NCI-H1694 (cell line): ENCODE data around the gene PAEP.

Experiments used
- DNase-seq: peaks from one replicate; lab custom pipeline; 2025; lab: John Stamatoyannopoulos, UW

The PAEP gene

DNA sequence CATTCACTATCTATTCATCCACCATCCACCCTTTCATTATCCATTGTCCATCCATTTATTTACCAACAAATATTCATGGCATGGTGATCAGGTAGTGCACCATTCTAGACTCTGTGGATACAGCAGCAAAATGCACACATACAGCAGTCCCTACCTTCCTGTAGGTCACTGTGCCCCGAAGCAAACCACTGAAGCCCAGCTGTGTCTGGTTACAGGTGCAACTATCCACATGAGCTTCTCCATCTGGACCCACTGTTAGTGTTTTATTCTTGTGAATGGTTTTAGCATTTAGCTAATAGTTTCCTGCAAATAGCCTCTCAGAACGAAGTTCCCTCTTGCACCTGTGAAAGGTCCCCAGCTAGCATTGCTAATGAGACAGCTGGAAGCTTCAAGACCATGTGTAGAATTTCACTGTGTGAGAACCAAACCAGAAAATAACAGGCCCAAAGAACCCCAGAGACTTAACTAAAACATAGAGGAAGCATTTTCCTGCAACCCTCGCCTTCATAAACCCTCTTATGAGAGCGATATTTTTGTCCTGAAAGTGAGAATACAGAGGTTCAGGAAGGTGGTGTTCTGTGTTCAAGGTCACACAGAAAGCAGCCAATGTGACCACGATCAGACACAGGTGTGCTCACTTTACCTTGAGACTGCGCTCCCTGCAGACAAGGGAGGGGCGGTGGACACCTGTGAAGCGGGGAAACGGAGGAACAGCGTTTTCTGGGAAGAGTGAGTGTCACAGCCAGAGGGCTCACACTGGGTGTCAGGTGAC lies 18.5 kb downstream of the PAEP start:
- no peak for DNase-seq

DNA sequence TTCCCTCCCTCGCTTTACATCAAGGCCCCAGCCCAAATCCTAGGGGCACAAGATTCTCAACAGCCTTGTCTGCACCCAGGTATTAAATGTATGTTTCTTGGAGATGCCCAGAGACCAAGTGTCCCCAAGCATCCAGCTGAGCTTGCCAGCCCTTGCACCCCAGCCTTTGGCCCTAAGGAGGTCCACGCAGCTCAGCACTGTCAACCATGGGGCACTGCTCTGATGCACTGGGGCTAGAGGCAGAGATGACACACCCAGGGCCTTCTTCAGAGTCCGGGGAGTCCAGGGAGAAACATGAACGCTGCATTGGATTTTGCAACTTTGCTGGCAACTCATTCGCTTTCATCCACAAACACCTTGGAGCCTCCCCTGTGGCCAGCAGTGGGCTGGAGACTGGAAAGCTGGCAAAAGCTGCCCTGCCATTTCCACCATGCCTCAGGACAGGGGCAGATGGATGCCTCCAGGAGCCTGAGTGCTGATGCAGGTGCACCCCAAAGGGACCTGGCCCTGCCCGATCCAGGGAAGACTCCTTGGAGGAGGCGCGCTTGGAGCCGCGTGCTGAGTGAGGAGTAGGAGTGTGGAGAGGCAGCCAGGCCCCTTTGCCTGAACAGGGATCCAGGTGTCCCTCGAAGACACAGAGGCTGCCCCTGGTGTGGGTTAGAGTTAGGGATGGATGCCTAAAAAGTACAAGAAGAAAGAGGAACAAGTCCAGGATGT lies 19.3 kb downstream of the PAEP start:
- no peak for DNase-seq

DNA sequence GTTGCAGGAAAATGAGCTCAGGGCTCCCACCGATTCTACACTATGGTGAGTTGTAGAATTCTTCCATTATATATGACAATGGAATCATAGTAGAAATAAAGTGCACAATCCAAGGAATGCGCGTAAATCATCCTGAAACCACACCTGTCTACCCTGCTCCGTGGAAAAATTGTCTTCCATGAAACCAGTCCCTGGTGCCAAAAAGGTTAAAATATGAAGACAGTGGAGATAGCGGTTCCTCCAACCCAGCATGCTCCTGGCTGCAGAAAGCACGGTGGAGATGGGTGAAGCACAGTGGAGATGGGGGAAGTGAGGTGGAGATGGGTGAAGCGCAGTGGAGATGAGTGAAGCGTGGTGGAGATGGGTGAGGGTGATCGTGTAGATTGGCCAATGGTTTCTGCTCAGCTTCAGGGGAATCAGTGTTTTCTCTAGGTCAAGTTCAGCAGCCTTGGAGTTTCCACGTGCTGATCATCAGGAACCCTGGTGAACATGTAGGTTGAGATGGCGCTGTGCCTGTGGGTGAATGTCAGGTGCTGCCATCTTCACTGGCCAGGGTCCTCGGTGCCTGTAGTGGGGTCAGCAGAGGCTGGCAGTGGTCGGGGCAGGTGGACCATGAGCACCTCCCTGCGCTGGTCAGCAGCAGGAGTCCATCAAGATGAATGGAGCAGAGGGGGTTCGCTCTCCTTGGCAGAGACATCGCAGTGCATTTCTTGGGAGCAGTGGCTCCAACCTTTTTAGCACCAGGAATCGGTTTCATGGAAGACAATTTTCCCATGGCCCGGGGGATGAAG lies 20.3 kb downstream of the PAEP start:
- no peak for DNase-seq

DNA sequence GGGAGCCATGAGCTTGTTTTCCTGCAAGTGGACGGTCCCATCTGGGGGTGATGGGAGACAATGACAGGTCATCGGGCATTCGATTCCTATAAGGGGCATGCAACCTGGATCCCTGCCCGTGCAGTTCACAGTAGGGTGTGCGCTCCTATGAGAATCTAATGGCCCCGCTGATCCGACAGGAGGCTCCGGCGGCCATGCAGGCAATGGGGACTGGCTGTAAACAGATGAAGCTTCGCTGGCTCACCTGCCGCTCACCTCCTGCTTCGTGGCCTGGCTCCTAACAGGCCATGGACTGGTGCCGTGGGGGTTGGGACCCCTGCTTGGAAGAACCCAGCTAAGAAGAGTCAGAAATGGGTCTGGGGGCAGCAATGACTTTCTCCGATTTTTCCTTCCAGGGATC lies 21.0 kb downstream of the PAEP start:
- no peak for DNase-seq

DNA sequence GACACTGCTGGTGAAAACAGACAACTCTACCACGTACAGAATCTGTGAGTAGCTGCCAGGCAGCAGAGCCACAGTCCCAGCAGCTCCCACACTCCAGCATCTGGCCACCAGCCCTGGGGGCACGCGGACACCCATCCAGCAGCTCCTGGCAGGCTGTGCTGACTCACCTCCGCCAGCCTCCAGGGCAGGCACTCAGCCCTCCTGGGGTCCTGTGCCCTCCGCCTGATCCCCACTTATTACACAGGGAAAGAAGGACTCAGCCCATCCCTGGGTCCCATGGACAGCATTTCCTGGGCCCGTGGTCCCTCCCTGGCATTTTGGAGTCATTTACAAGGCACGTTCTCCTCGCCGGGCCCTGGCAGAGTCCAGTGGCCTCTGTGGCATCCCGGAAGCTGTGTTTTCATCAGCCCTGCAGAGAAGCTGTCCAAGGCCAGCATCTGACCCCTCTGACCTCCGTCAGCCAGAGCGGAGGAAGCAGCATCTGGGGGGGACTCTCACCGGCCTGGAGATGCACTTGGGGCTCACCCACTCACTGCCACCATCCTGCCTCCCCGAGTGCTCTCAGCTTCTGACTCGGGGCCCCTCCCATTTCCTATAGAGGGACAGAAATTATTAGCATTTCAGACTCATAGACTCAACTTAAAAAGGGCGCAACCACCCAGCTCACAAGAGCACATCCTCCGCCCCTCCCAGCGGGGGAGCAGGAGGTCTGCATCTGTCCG lies 21.6 kb downstream of the PAEP start:
- no peak for DNase-seq

DNA sequence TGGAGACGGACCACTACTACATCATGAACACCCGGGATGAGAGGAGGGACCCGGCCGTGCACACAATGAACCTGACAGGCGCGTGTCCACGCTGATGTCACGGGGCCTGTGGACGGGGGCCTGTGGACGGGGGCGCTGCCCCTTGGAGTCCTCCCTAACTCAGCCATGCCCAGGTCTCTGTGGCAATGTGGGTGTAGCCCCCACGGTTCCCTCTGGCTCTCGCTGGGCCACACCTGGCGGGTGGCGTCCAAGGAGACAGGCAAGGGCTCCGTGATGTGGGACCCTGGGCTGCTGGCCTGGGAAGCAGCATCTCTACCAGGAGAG lies 22.1 kb downstream of the PAEP start:
- DNase-seq, result no peak

DNA sequence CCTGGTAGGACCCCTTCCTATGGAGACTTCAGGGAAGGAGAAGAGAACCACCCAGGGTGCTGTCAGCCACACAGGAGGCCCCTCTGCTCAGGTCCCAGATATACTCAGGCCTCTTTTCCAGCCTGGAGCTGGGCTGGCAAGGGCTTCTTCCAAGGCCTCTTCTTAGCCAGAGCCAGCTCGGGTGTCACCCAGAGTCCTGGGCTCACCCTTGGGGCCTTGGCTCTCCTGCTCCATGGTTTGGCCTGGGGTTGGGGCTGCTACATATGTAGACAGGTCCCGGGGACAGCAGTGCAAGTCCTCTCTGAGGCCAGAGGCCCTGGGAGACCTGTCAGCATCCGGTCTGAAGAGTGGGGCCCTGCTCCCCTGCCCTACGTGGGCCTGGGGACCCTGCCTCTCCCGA lies 22.8 kb downstream of the PAEP start:
- no peak for DNase-seq

DNA sequence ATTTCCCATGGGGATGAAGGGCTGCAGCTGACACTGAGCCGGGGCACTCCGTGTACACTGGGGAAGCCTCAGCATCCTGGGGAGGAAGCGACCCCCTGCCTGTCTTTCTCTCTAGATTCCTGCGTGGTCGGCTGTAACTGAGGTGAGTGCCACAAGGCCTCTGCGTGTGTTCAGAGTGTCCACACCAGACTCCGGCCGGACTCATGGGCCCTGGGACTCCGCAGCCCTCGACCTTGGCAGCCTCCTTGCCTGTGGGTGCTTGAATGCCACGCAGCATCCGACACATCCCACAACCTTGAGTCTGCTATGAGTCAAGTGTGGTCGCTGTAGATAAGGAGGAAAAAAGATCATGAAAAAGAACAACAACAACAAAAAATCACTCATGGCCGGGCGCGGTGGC lies 23.4 kb downstream of the PAEP start:
- DNase-seq, result no peak

DNA sequence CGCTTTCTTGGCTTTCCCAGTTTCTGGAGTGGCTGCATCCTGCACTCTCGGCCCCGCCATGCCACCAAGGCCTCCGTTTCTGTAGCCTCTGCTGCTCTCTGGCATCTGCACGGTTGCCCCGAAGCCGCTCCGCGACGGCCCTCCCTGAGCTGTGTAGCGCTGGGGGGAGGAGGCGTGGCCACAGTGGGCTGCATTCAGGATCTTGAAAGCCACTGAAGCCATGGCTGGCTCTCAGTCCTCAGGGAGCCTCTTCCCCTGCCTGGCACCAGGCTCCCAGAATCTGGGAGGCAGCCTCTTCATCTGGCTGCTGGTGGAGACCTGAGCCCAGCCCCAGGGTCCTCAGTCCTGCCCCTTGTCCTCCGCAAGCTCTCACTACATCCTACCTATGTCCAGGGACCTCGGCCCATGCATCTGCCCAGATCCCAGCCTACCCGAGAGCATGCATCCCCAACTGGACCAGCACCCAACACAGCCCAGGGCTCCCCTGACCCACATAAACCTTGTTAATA lies 25.1 kb downstream of the PAEP start:
- no peak for DNase-seq

DNA sequence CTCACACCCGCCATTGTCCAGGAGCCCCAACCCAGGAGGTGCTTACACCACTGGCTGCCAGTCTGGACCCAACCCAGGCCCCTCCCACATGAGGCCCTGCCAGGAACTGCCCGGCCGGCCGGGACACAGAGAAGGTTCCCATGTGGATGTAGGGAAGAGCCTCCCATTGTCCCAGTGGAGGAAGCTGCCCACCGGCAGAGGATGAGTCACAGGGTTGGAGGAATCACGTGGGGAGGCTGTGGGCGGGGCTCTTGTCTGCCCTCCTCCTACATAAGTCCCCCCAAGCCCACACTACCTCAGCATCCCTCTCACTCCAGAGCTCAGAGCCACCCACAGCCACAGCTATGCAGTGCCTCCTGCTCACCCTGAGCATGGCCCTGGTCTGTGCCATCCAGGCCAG lies 26.1 kb downstream of the PAEP start:
- DNase-seq, result no peak

DNA sequence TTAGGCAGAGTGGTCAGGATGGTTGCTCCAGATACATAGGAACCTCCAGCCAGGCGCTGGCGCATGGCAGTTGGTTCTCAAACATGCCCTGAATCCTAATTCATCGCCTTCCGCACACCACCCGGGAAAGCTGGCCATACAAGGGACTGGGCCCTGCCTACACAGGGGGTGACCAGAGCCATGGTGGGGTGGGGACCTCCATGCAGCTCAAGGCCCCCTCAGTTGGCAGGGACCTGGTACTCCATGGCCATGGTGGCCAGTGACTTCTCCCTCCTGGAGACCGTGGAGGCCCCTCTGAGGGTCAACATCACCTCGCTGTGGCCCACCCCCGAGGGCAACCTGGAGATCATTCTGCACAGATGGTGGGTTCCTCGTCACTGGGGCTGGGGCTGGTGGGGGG lies 26.8 kb downstream of the PAEP start:
- no peak for DNase-seq

DNA sequence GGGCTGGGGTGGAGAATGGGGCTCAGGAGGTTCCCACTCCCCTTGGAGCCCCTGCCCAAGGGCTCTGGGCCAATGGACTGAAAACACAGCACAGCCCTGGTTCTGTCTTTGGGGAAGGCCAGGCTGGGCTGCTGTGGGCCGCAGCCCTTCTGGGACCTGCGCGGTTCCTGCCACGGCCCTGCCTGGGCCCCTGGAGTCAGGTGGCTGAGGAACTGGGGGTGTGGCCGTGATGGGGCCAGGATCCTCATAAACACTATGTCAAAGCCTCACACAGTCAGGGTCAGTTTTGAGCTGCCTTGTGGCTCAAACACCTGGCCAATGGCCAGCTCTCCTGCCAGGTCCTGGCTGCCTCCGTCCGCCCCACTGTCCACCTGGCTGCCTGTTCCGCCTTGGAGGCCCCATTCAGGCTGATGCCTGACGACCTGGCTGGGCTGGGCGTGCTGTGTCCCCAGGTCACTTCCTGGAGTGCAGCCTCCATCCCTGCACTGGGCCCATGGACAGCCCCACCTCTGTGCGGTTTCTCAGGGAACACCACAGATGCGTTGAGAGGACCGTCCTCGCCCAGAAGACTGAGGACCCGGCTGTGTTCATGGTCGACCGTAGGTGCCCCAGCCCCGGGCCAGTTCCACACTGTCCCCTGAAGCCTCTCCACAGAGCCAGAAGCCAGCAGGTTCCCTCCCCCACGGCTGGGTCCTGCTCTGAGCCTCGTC lies 27.5 kb downstream of the PAEP start:
- DNase-seq, result no peak

DNA sequence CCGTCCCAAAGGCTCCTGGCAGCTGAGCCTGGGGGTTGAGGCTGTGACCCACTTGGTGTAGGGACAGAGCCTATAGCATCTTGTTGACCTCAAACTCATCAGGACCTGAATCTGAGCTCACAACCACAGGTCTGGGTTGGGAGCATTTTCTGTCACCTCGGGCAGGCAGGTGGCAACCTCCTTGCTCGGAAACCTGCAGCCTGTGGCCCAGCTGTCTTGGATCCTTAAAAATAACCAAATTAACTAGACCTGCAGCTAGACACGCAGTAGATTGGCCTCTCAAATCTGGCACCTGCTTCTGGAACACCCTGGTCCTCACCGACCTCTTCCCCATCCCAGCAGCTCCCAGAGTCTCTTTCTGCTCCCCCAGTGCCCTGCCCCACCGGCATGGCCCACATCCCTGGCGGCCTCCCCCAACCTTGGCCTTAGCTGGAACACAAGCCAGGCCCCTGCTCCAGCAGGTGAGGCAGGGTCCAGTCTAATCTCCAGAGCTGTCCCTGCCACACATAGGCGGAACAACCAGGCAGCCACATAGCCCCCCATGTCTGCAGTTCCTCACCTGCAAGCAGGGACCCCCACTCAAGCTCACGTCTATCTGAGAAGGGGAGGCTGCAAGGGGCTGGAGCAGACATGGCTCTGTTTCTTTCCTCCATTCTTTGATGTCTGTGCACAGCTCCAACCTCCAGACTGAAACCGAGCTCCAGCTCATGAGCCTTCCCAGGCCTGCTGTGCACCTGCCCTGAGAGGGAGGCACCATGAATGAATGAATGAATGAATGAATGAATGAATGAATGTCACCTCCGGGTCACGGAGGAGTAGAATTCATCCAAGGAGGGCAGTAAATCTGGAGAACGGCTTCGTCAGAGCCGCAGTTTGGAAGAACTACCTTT lies 28.3 kb downstream of the PAEP start:
- DNase-seq, result no peak

DNA sequence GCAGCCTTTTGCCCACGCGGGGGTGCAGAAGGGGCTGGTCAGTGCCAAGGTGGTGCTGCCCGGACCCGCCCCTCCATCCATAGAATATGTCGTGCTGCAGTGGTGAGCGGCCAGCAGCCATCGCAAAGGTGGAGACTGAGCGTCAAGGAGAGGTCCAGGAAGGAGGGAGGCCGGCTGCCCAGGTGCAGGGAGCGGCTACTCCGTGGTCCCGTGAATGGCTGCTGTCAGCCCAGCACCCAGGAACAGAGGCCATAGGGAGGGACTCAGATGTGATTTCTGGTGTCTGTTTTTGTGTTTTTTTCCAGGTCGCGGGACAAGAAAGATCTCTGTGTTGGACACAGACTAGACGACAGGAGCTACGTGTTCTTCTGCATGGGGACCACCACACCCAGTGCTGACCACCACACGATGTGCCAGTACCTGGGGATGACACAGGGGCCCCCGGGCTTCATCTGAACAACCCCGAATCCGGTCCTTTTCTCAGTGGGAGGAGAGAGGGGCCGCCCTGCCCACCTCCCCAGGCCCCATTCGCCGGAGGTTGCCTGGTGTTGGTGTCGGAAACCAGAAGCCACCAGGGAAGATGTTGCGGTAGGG lies 29.0 kb downstream of the PAEP start:
- no peak for DNase-seq

DNA sequence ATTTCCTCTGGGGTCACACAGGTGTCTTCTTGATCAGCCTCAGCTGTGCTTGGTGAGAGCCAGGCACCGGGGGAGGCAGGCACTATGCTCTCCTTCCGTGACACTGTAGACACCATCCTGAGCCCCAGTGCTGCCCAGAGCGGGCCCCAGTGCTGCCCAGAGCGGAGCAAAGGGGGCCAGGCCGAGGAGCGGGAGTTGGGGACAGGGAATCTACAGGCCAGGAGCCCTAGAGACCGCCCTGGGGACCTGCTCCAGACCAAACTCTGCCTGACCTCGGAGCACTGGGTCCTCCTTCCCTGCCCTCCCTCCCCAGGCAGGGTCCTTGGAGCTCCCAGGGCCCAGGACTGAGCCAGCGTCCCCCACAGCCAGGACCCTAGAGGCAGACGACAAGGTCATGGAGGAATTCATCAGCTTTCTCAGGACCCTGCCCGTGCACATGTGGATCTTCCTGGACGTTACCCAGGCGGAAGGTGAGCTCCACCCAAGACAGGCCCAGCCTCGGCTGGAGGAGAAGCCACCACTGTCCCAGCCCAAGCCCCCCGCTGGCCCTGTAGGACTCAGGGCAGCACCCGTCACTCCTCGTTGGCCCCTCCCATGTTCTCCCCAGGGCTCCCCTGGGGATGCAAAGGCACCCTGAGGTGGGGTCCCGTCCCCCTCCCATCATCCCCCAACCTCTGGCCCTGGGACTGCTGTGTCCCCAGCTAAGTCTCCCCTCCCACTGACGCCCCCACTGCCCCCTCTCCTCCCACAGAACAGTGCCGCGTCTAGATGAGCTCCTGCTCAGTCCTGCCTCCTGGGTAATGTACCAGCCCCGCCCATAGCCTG lies 30.2 kb downstream of the PAEP start:
- DNase-seq, result no peak

DNA sequence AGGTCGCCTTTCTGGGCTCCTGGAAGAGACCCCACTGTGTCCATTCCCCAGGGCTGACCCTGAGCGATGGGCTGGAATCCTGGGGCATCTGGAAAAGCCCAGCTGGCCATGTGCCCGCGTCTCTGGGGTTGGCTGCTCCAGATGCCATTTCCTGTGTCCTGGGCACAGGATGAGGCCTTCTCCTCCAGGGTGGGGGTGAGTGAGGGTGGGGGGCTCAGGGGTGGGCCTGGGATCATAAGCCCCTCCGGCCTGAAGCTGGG lies 30.7 kb downstream of the PAEP start:
- no peak for DNase-seq

DNA sequence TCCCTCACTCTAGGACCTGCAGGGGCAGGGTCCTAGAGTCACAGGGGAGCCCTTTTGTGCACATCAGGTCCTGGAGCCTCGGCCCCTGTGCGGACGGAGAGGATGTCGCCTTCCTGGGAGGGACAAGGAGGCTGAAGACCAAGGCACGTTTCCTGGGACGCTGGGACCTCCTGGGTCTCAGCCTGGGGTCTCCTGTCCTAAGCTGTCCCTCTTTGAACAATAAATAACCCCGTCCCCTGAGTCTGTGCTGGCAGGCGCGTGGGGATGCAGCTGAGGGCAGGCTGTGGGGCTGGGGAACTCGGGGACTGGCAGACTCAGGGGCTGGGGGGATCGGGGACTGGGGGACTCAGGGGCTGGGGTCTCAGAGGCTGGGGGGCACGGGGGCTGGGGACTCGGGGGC lies 31.1 kb downstream of the PAEP start:
- no peak for DNase-seq

DNA sequence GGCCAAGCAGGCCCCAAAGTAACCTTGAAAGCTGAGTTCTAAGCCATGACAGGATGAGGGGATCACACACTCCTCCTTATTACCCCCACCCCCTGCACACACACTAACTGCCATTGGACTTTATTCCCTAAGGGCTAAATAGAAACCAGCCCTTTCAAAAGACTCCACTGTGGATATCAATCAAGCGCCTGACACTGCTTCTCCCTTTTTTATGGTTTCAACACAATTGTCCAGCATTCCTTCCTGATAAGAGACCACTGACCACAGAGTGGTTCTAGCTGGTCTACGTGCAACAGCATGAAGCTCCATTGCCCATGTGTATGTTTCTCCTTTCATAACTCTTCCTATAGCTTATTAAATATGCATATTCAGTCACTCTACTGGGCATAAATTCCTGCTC lies 34.7 kb downstream of the PAEP start:
- no peak for DNase-seq

DNA sequence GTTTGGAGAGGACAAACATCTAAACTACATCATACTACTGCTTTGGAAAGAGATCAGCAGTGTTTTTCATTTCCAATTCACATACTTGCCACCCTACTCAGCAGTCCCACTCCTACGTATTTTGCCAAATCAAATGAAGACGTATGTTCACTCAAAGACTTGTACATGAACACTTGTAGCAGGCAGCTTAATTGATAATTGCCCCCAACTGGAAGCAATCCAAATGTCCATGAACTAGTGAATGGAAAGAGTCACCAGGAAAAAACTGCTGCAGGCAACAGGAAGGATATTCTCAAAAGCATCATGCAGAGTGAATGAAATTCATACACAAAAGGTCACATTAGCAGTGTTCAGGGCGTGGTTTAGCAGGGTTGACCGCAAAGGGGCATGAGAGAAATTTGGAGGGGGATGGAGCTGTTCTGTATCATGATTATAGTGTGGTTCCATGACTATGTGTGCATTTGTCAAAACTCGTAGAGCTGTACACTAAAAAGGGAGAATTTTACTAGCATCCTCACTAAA lies 38.8 kb downstream of the PAEP start:
- no peak for DNase-seq
